ENCODE results near the gene PCDHGA7.

The PCDHGA7 gene

GRCh38 chr5:141356133-141356532, 26.4 kb upstream of the PCDHGA7 start:
- no peak for TF ChIP-seq TAF1 (IDR thresholded peaks at IDR 0.05; ENCODE audit: low read depth)
- TF ChIP-seq CREB1 (IDR thresholded peaks at IDR 0.05; ENCODE audit: low read depth): no peak
- TF ChIP-seq TCF12 (IDR thresholded peaks at IDR 0.05; ENCODE audit: low read depth): no peak
- TF ChIP-seq EP300 (IDR thresholded peaks at IDR 0.05; ENCODE audit: borderline replicate concordance): no peak
- TF ChIP-seq CEBPB (IDR thresholded peaks at IDR 0.05): no peak
- no peak for TF ChIP-seq REST (IDR thresholded peaks at IDR 0.05; ENCODE audit: low read depth)
- TF ChIP-seq FOXM1 (IDR thresholded peaks at IDR 0.05; ENCODE audit: borderline replicate concordance, low read depth): no peak
- no peak for TF ChIP-seq USF1 (IDR thresholded peaks at IDR 0.05)
- no peak for TF ChIP-seq MAX (IDR thresholded peaks at IDR 0.05)
- TF ChIP-seq NFIC (IDR thresholded peaks at IDR 0.05): no peak
- no peak for TF ChIP-seq ZBTB7A (IDR thresholded peaks at IDR 0.05; ENCODE audit: low read depth)
- TF ChIP-seq EGR1 (IDR thresholded peaks at IDR 0.05): no peak
- no peak for TF ChIP-seq RAD21 (IDR thresholded peaks at IDR 0.05; ENCODE audit: low read depth)
- TF ChIP-seq TEAD4 (IDR thresholded peaks at IDR 0.05): no peak
- TF ChIP-seq YY1 (IDR thresholded peaks at IDR 0.05; ENCODE audit: low read depth): no peak

- TF ChIP-seq USF1 (IDR thresholded peaks at IDR 0.05): no peak
- peak; percentile 52 for TF ChIP-seq REST (IDR thresholded peaks at IDR 0.05; ENCODE audit: low read depth)
Observed at GRCh38 chr5:141356950-141357349, 25.6 kb upstream of the PCDHGA7 start.

GRCh38 chr5:141359790-141360426, 22.6 kb upstream of the PCDHGA7 start, which contains the start of gene PCDHGB2:
PCDHGB2 (plus strand) TSS chr5:141359994; CDS start chr5:141360136, 142 bp downstream.
- TF ChIP-seq FOXM1 (IDR thresholded peaks at IDR 0.05; ENCODE audit: borderline replicate concordance, low read depth) (no peak), RAD21 (IDR thresholded peaks at IDR 0.05; ENCODE audit: low read depth) (peak; percentile 43)

- TF ChIP-seq MAX (IDR thresholded peaks at IDR 0.05) (no peak), CEBPB (IDR thresholded peaks at IDR 0.05) (no peak), TAF1 (IDR thresholded peaks at IDR 0.05; ENCODE audit: low read depth) (no peak), TEAD4 (IDR thresholded peaks at IDR 0.05) (no peak), EGR1 (IDR thresholded peaks at IDR 0.05) (no peak), ZBTB7A (IDR thresholded peaks at IDR 0.05; ENCODE audit: low read depth) (no peak), EP300 (IDR thresholded peaks at IDR 0.05; ENCODE audit: borderline replicate concordance) (no peak)
Observed at GRCh38 chr5:141360685-141361084, 21.9 kb upstream of the PCDHGA7 start.

GRCh38 chr5:141362719-141363118, 19.8 kb upstream of the PCDHGA7 start:
- no peak for TF ChIP-seq RAD21 (IDR thresholded peaks at IDR 0.05; ENCODE audit: low read depth)
- no peak for TF ChIP-seq CEBPB (IDR thresholded peaks at IDR 0.05)
- no peak for TF ChIP-seq TEAD4 (IDR thresholded peaks at IDR 0.05)
- no peak for TF ChIP-seq FOXM1 (IDR thresholded peaks at IDR 0.05; ENCODE audit: borderline replicate concordance, low read depth)
- no peak for TF ChIP-seq REST (IDR thresholded peaks at IDR 0.05; ENCODE audit: low read depth)
